ENCODE measurements around the gene PRDM7. TPM values are rescaled to one million over a fixed set of nuclear protein-coding genes. Genes with fewer than 3 reads are reported as not detected.

Gene PRDM7
- total RNA-seq, 1 experiment from 2014 or later = not detected

DNA sequence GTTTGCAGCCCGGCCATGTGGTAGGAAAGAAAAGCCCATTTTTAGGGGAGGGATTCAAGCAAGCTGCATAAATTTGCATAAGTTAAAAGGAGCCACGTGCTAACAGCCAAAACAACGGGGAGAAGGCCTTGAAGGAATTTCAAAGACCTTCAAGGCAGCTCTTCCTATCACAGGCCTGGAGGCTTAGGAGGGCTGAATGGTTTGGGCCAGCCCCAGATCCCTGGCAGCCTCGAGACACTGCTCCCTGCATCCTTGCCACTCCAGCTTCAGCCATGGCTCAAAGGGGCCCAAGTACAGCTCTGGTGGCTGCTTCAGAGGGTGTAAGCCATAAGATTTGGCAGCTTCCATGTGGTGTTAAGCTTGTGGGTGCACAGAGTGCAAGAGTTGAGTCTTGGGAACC lies 22.6 kb downstream of the PRDM7 start:
- H2AFZ ChIP-seq (ENCODE audit: low read length) = no peak overlapping the region
- no peaks in the 10 kb centered on the region for H3K23me2 ChIP-seq (ENCODE audit: insufficient read length, low read depth, low read length, poor library complexity, severe bottlenecking)
- no peak overlapping the region for H3K23ac ChIP-seq (ENCODE audit: insufficient read length, low read depth, low read length)
- H3K4me2 ChIP-seq (ENCODE audit: insufficient read depth, insufficient read length, low read length) = no peak overlapping the region
- no peaks in the 10 kb centered on the region for H3K4me1 ChIP-seq (ENCODE audit: insufficient read depth, low read length)
- H3K79me2 ChIP-seq (ENCODE audit: insufficient read depth, low read length) = no peaks in the 10 kb centered on the region
- WGBS (ENCODE audit: extremely low coverage, insufficient read length, low lambda C conversion rate) = no CpG with 5 or more reads among the region's 4 CpGs
- H3K14ac ChIP-seq (ENCODE audit: insufficient read depth, low read length) = no peak overlapping the region
- no peak overlapping the region for H2BK15ac ChIP-seq (ENCODE audit: low read depth, low read length)
- H3K27me3 Mint-ChIP-seq (ENCODE audit: low read depth) = peaks cover 46% of the 10 kb centered on the region
- H4K8ac ChIP-seq (replicated peaks; ENCODE audit: insufficient read length, low read depth, low read length) = no peak overlapping the region
- no peak overlapping the region for H4K5ac ChIP-seq (ENCODE audit: insufficient read length, low read depth, low read length)
- H3K56ac ChIP-seq (ENCODE audit: insufficient read length, low read depth, low read length) = no peak overlapping the region
- H2BK12ac ChIP-seq (ENCODE audit: insufficient read length, low read depth, low read length) = no peak overlapping the region
- no peak overlapping the region for H4K91ac ChIP-seq (ENCODE audit: insufficient read length, low read depth, low read length)
- no peak overlapping the region for H3K27ac Mint-ChIP-seq
- peaks cover 0 to 3% of the 10 kb centered on the region in 2 experiments; a peak in 1 of 4 replicates for H3K4me1 Mint-ChIP-seq
- TF ChIP-seq, protein P1, sequence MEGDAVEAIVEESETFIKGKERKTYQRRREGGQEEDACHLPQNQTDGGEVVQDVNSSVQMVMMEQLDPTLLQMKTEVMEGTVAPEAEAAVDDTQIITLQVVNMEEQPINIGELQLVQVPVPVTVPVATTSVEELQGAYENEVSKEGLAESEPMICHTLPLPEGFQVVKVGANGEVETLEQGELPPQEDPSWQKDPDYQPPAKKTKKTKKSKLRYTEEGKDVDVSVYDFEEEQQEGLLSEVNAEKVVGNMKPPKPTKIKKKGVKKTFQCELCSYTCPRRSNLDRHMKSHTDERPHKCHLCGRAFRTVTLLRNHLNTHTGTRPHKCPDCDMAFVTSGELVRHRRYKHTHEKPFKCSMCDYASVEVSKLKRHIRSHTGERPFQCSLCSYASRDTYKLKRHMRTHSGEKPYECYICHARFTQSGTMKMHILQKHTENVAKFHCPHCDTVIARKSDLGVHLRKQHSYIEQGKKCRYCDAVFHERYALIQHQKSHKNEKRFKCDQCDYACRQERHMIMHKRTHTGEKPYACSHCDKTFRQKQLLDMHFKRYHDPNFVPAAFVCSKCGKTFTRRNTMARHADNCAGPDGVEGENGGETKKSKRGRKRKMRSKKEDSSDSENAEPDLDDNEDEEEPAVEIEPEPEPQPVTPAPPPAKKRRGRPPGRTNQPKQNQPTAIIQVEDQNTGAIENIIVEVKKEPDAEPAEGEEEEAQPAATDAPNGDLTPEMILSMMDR (conservative IDR thresholded peaks at IDR 0.05) = no peak
- no peak overlapping the region for H2BK5ac ChIP-seq (ENCODE audit: insufficient read length, low read length)
- no peaks in the 10 kb centered on the region for H4K20me1 ChIP-seq (ENCODE audit: control insufficient read depth, insufficient read depth, insufficient read length)
- H3K18ac ChIP-seq (ENCODE audit: insufficient read length, low read depth, low read length) = no peak overlapping the region
- H3K9me3 ChIP-seq (ENCODE audit: control insufficient read depth, low read depth, low read length) = peaks cover 25% of the 10 kb centered on the region
- no peak overlapping the region for H3K27ac ChIP-seq (ENCODE audit: insufficient read length, low read depth, low read length)
- no peak overlapping the region for H2BK120ac ChIP-seq (ENCODE audit: low read depth, low read length, poor library complexity, severe bottlenecking)
- H3K79me1 ChIP-seq (ENCODE audit: insufficient read depth, low read depth, low read length, poor library complexity, severe bottlenecking) = no peaks in the 10 kb centered on the region
- no peak overlapping the region for H2BK20ac ChIP-seq (ENCODE audit: low read depth, low read length, poor library complexity, severe bottlenecking)
- no peak overlapping the region for H3K4ac ChIP-seq (ENCODE audit: low read depth, low read length)
- H3K36me3 Mint-ChIP-seq (ENCODE audit: insufficient read depth in 1 of 3, low read depth in 3 of 3) = peaks cover 7 to 22% (median 13%) of the 10 kb centered on the region in 3 experiments
- no peak overlapping the region for H3T11ph ChIP-seq (ENCODE audit: low read length)
- no peak overlapping the region for H3K4me3 Mint-ChIP-seq
- H2AK5ac ChIP-seq (ENCODE audit: insufficient read length, low read length) = no peak overlapping the region
- H3K9me3 Mint-ChIP-seq = peaks cover 42 to 51% of the 10 kb centered on the region in 2 experiments
- no peaks in the 10 kb centered on the region; the same call in 1 of the 2 replicates for H3K27me3 ChIP-seq (ENCODE audit: insufficient read depth, low read length)
- no peak for DNase-seq
- H3K9ac ChIP-seq (ENCODE audit: extremely low read depth, insufficient read length, low read length) = no peak overlapping the region

Data from H9 (cell line).